H9 (cell line): ENCODE measurements around the gene ANKRD12. TPM values are rescaled to one million over a fixed set of nuclear protein-coding genes. Genes with fewer than 3 reads are reported as not detected.

ENCODE experiments used
- DNase-seq: peaks from one replicate; pipeline ENCODE4 v3.0.0-alpha.2; 2017
- H2AFZ ChIP-seq: one replicate; pipeline ENCODE4 v1.6.1; 2013; ENCODE audit warnings: mild to moderate bottlenecking, low read length, control low read depth, moderate library complexity
- H2AK5ac ChIP-seq: 2 replicates; pipeline ENCODE4 v1.6.1; 2013; ENCODE audit warnings: low read length, control low read depth, mixed read lengths; ENCODE audit not compliant: insufficient read length
- H2BK120ac ChIP-seq: one replicate; pipeline ENCODE4 v1.6.1; 2013; ENCODE audit warnings: low read depth, mild to moderate bottlenecking, low read length, control low read depth, inconsistent platforms; ENCODE audit not compliant: poor library complexity, severe bottlenecking
- H2BK12ac ChIP-seq: 2 replicates; pipeline ENCODE4 v1.6.1; 2013; ENCODE audit warnings: low read length, control low read depth, mixed read lengths, low read depth; ENCODE audit not compliant: insufficient read length
- H2BK15ac ChIP-seq: 2 replicates; pipeline ENCODE4 v1.6.1; 2013; ENCODE audit warnings: low read depth, low read length, control low read depth
- H2BK20ac ChIP-seq: one replicate; pipeline ENCODE4 v1.6.1; 2013; ENCODE audit warnings: low read depth, mild to moderate bottlenecking, low read length, control low read depth, inconsistent platforms; ENCODE audit not compliant: poor library complexity, severe bottlenecking
- H2BK5ac ChIP-seq: 2 replicates; pipeline ENCODE4 v1.6.1; 2013; ENCODE audit warnings: low read length, control low read depth, mixed read lengths; ENCODE audit not compliant: insufficient read length
- H3K14ac ChIP-seq: 2 replicates; pipeline ENCODE4 v1.6.1; 2013; ENCODE audit warnings: low read length, control low read depth; ENCODE audit not compliant: insufficient read depth
- H3K18ac ChIP-seq: 2 replicates; pipeline ENCODE4 v1.6.1; 2013; ENCODE audit warnings: low read depth, mild to moderate bottlenecking, mixed read lengths, low read length, control low read depth; ENCODE audit not compliant: insufficient read length
- H3K23ac ChIP-seq: 2 replicates; pipeline ENCODE4 v1.6.1; 2013; ENCODE audit warnings: low read length, control low read depth, mixed read lengths, low read depth; ENCODE audit not compliant: insufficient read length
- H3K23me2 ChIP-seq: 2 replicates; pipeline ENCODE4 v1.6.1; 2013; ENCODE audit warnings: low read depth, mild to moderate bottlenecking, mixed read lengths, low read length, control low read depth; ENCODE audit not compliant: insufficient read length, poor library complexity, severe bottlenecking
- H3K27ac ChIP-seq: 2 replicates; pipeline ENCODE4 v1.5.1; 2013; ENCODE audit warnings: low read length, control low read depth, mixed read lengths, low read depth; ENCODE audit not compliant: insufficient read length
- H3K27me3 ChIP-seq: 2 replicates; pipeline ENCODE4 v1.6.1; 2013; ENCODE audit warnings: low read length, control low read depth, inconsistent platforms; ENCODE audit not compliant: insufficient read depth
- H3K4ac ChIP-seq: 2 replicates; pipeline ENCODE4 v1.6.1; 2013; ENCODE audit warnings: low read depth, mild to moderate bottlenecking, control low read depth, inconsistent platforms, low read length, moderate library complexity
- H3K4me1 ChIP-seq: 2 replicates; pipeline ENCODE4 v1.6.1; 2013; ENCODE audit warnings: low read length, control low read depth, inconsistent platforms; ENCODE audit not compliant: insufficient read depth
- H3K4me2 ChIP-seq: 2 replicates; pipeline ENCODE4 v1.6.1; 2013; ENCODE audit warnings: low read length, control low read depth, mixed read lengths; ENCODE audit not compliant: insufficient read length, insufficient read depth
- H3K56ac ChIP-seq: 2 replicates; pipeline ENCODE4 v1.6.1; 2013; ENCODE audit warnings: low read depth, mild to moderate bottlenecking, mixed read lengths, low read length, control low read depth; ENCODE audit not compliant: insufficient read length
- H3K79me1 ChIP-seq: 2 replicates; pipeline ENCODE4 v1.6.1; 2013; ENCODE audit warnings: low read depth, mild to moderate bottlenecking, moderate library complexity, low read length, control low read depth, inconsistent platforms; ENCODE audit not compliant: insufficient read depth, poor library complexity, severe bottlenecking
- H3K79me2 ChIP-seq: 2 replicates; pipeline ENCODE4 v1.6.1; 2013; ENCODE audit warnings: low read length, control low read depth, inconsistent platforms; ENCODE audit not compliant: insufficient read depth
- H3K9ac ChIP-seq: 2 replicates; pipeline ENCODE4 v1.6.1; 2013; ENCODE audit warnings: low read length, control low read depth, mixed read lengths; ENCODE audit not compliant: insufficient read length; ENCODE audit errors: extremely low read depth
- H3K9me3 ChIP-seq: one replicate; pipeline ENCODE4 v1.6.1; 2013; ENCODE audit warnings: low read depth, low read length, inconsistent platforms; ENCODE audit not compliant: control insufficient read depth
- H3T11ph ChIP-seq: one replicate; pipeline ENCODE4 v1.6.1; 2013; ENCODE audit warnings: mild to moderate bottlenecking, low read length, control low read depth, inconsistent platforms
- H4K20me1 ChIP-seq: one replicate; pipeline ENCODE4 v1.6.1; 2013; ENCODE audit not compliant: control insufficient read depth, insufficient read length, insufficient read depth
- H4K5ac ChIP-seq: 2 replicates; pipeline ENCODE4 v1.6.1; 2013; ENCODE audit warnings: low read depth, mild to moderate bottlenecking, mixed read lengths, low read length, control low read depth; ENCODE audit not compliant: insufficient read length
- H4K8ac ChIP-seq: replicated peaks from 2 replicates; pipeline ENCODE4 v1.6.1; 2013; ENCODE audit warnings: low read length, control low read depth, mixed read lengths, low read depth; ENCODE audit not compliant: insufficient read length
- H4K91ac ChIP-seq: 2 replicates; pipeline ENCODE4 v1.6.1; 2013; ENCODE audit warnings: low read depth, mild to moderate bottlenecking, moderate library complexity, mixed read lengths, low read length, control low read depth; ENCODE audit not compliant: insufficient read length
- H3K27ac Mint-ChIP-seq, 3 experiments: 2 replicates in 2 of 3; 3 replicates in 1 of 3; pipeline ENCODE4 v1.8.0; 2020 to 2021; ENCODE audit warnings: mixed read lengths in 3 of 3, mild to moderate bottlenecking in 1 of 3, moderate library complexity in 1 of 3
- H3K27me3 Mint-ChIP-seq: 2 replicates; pipeline ENCODE4 v1.8.0; 2021; ENCODE audit warnings: low read depth, mild to moderate bottlenecking, moderate library complexity, mixed read lengths
- H3K36me3 Mint-ChIP-seq, 3 experiments: 2 replicates in 2 of 3; 3 replicates in 1 of 3; pipeline ENCODE4 v1.8.0; 2020 to 2021; ENCODE audit warnings: low read depth in 3 of 3, mixed read lengths in 3 of 3; ENCODE audit not compliant: insufficient read depth in 1 of 3
- H3K4me1 Mint-ChIP-seq, 2 experiments: 2 replicates each; pipeline ENCODE4 v1.8.0; 2020; ENCODE audit warnings: mixed read lengths in 2 of 2
- H3K4me3 Mint-ChIP-seq, 2 experiments: 2 replicates in 1 of 2; 3 replicates in 1 of 2; pipeline ENCODE4 v1.8.0; 2020 to 2021; ENCODE audit warnings: mild to moderate bottlenecking in 2 of 2, mixed read lengths in 2 of 2, moderate library complexity in 1 of 2
- H3K9me3 Mint-ChIP-seq, 2 experiments: 2 replicates in 1 of 2; 3 replicates in 1 of 2; pipeline ENCODE4 v1.8.0; 2020; ENCODE audit warnings: mild to moderate bottlenecking in 2 of 2, mixed read lengths in 2 of 2, moderate library complexity in 1 of 2
- CTCF ChIP-seq: fragments of 200-600 bp; sonication (generic); conservative IDR thresholded peaks from 3 replicates; pipeline ENCODE4 v1.8.0; 2021; ENCODE audit warnings: antibody characterized with exemption, mild to moderate bottlenecking
- WGBS: extraction: QIAGEN DNeasy Blood & Tissue Kit; methylation state at CpG from one replicate; pipeline ENCODE4 v1.1.7; 2013; ENCODE audit warnings: missing lambda C conversion rate, low lambda C conversion rate, mixed read lengths; ENCODE audit not compliant: insufficient read length; ENCODE audit errors: extremely low coverage; 5-methylcytosine and 5-hydroxymethylcytosine counted together
- total RNA-seq: library from RNA; stranded (reverse); gene quantifications from 2 replicates; pipeline ENCODE4 v1.2.1, GENCODE V29; 2021

The ANKRD12 gene
- total RNA-seq, 1 experiment from 2014 or later: 38.9 TPM

DNA sequence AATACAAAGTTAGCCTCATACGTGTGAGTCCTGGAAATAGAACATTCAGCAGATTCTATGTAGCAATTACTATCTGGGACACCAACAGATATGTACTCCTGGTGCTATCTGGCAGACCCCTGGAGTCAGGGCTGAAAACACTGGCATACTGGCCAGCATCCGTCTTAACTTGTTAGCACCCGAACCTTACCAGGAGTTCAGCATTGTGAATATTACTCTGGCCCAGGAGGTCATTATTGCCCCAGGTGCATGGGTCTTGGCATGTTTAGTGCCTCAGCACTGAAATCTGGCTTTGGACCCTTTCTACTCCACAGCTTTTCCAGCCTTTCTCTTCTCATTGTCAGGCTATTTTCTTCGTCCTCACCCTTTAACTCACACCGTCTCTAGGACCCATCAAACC, 46.0 kb upstream of the ANKRD12 start:
- Mint-ChIP-seq H3K9me3 (no peaks in the 10 kb centered on the region), H3K27me3 (no peaks in the 10 kb centered on the region), H3K36me3 (no peaks in the 10 kb centered on the region), H3K27ac (no peak overlapping the region), H3K4me3 (no peak overlapping the region), H3K4me1 (peaks cover 5 to 12% of the 10 kb centered on the region in 2 experiments)
- no peak overlapping the region for H3K56ac ChIP-seq
- H4K91ac ChIP-seq: no peak overlapping the region
- 0 out of 2 replicates have a peak, but pooled peaks cover 4% of the 10 kb centered on the region for H3K4me1 ChIP-seq
- no peaks in the 10 kb centered on the region for H3K79me2 ChIP-seq
- no peaks in the 10 kb centered on the region for H3K27me3 ChIP-seq
- no peak overlapping the region for H4K8ac ChIP-seq
- no peak overlapping the region for H3K23ac ChIP-seq
- no peak overlapping the region for H2AK5ac ChIP-seq
- no CpG with 5 or more reads among the region's 5 CpGs for WGBS
- no peak overlapping the region for H3K14ac ChIP-seq
- H3K27ac ChIP-seq: no peak overlapping the region
- H3K4ac ChIP-seq: no peak overlapping the region
- H2AFZ ChIP-seq: no peak overlapping the region
- no peak overlapping the region for H3T11ph ChIP-seq
- no peaks in the 10 kb centered on the region for H4K20me1 ChIP-seq
- no peak overlapping the region for H3K4me2 ChIP-seq
- H3K79me1 ChIP-seq: no peaks in the 10 kb centered on the region
- H2BK120ac ChIP-seq: no peak overlapping the region
- no peak for TF ChIP-seq CTCF
- no peak overlapping the region for H2BK15ac ChIP-seq
- no peak overlapping the region for H3K18ac ChIP-seq
- no peaks in the 10 kb centered on the region for H3K9me3 ChIP-seq
- no peak overlapping the region for H3K9ac ChIP-seq
- no peak overlapping the region for H2BK12ac ChIP-seq
- H2BK5ac ChIP-seq: no peak overlapping the region
- no peak overlapping the region for H4K5ac ChIP-seq
- no peak for DNase-seq
- H2BK20ac ChIP-seq: no peak overlapping the region
- peaks cover 2% of the 10 kb centered on the region for H3K23me2 ChIP-seq
